Measurements from ENCODE around the gene CARD19. TPM values are rescaled to one million over a fixed set of nuclear protein-coding genes. Genes with fewer than 3 reads are reported as not detected.
A peak's percentile ranks its signal among the peaks of the same experiment; 100 is the strongest.

CARD19 gene
- total and polyA plus RNA-seq, 2 of the 8 experiments (the other 6 are each of a cell fraction or from before 2014, with no cell fraction given): 21.2 to 112 TPM

DNA sequence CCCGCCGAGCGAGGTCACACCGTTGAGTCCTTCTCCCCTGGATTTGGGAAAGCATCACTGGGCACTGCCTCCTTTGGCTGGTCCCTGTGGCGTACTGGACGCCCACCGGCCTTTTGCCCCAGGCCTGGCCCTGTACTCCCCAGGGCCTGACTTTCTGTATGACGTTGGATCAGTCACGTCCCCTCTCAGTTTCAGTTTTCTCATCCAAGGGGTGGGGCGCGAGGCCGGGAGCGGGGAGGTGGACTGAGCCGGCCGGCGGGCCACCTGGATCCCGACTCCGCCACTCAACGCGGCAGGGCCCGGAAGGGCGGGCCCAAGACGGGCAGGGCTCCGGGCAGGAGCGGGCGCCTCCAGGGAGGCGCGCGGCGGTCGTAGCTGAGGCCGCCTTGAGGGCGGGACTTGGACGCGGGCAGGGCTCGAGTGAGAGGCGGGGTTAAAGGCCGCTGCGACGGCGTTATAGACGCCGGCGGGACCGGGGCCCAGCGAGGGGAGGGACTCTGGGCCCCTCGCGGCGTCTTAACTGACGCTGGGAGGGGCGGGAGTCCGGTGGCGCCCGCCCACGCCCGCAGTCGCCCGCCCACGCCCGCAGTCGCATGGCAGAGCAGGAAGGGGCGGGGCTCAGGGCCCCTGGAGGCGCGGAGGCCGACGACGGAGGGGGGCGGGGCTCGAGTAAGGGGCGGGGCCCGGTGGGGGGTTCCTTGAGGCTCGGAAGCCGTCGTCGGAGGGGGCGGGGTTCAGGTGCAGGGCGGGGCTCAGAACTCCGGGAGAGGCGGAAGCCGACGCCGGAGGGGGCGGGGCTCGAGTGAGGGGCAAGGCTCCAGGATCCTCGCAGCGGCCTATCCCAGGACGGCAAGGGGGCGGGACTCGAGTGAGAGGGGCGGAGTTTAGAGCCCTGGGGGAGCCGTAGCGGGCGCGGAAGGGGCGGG lies 549 bp upstream of the CARD19 start (continued):
- TF ChIP-seq TCF12 (IDR thresholded peaks at IDR 0.05; ENCODE audit: low read depth, low read length) (no peak), CEBPB (IDR thresholded peaks at IDR 0.05; ENCODE audit: low read depth, low read length) (no peak), SRF (IDR thresholded peaks at IDR 0.05; ENCODE audit: low read depth, low read length) (no peak), BRCA1 (IDR thresholded peaks at IDR 0.05; ENCODE audit: low read depth, low read length) (no peak), MAFK (IDR thresholded peaks at IDR 0.05; ENCODE audit: low read depth, low read length) (no peak), KDM1A (IDR thresholded peaks at IDR 0.05; ENCODE audit: borderline replicate concordance, low read length) (peak; percentile 76; the same call in 1 of the 2 replicates), SP4 (IDR thresholded peaks at IDR 0.05; ENCODE audit: low read length) (no peak), RFX5 (IDR thresholded peaks at IDR 0.05; ENCODE audit: borderline replicate concordance, low read depth, low read length) (no peak), JUND (IDR thresholded peaks at IDR 0.05; ENCODE audit: low read length) (no peak), ZNF274 (IDR thresholded peaks at IDR 0.05; ENCODE audit: borderline replicate concordance, extremely low read depth, low read length) (no peak), POLR2A (IDR thresholded peaks at IDR 0.05; ENCODE audit: control extremely low read depth in 1 of 2, low read depth in 2 of 2, low read length in 2 of 2) (0 out of 3 replicates have a peak, but pooled peaks of 1 of the 2 experiments have one; percentile 55), SAP30 (IDR thresholded peaks at IDR 0.05; ENCODE audit: insufficient read depth, insufficient replicate concordance, low read length) (no peak), SP2 (IDR thresholded peaks at IDR 0.05; ENCODE audit: low read length) (no peak), RBBP5 (IDR thresholded peaks at IDR 0.05; ENCODE audit: borderline replicate concordance, low read depth, low read length) (peak; percentile 10; the same call in 1 of the 2 replicates), TAF7 (optimal IDR thresholded peaks at IDR 0.05; ENCODE audit: borderline replicate concordance, low read depth, low read length) (peak; percentile 18)
- TF ChIP-seq, protein P1, sequence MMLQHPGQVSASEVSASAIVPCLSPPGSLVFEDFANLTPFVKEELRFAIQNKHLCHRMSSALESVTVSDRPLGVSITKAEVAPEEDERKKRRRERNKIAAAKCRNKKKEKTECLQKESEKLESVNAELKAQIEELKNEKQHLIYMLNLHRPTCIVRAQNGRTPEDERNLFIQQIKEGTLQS (IDR thresholded peaks at IDR 0.05; ENCODE audit: insufficient read depth, low read depth, low read length): no peak
- TF ChIP-seq, protein P2, sequence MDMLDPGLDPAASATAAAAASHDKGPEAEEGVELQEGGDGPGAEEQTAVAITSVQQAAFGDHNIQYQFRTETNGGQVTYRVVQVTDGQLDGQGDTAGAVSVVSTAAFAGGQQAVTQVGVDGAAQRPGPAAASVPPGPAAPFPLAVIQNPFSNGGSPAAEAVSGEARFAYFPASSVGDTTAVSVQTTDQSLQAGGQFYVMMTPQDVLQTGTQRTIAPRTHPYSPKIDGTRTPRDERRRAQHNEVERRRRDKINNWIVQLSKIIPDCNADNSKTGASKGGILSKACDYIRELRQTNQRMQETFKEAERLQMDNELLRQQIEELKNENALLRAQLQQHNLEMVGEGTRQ (IDR thresholded peaks at IDR 0.05; ENCODE audit: low read length): no peak

Measured in H1 (cell line).